H9 (cell line): ENCODE results near the gene SPEN. TPM values are rescaled to one million over a fixed set of nuclear protein-coding genes. Genes with fewer than 3 reads are reported as not detected.

Experiments used
- DNase-seq: peaks from one replicate; pipeline ENCODE4 v3.0.0-alpha.2; 2017
- H2AFZ ChIP-seq: one replicate; pipeline ENCODE4 v1.6.1; 2013; ENCODE audit warnings: mild to moderate bottlenecking, low read length, control low read depth, moderate library complexity
- H2AK5ac ChIP-seq: 2 replicates; pipeline ENCODE4 v1.6.1; 2013; ENCODE audit warnings: low read length, control low read depth, mixed read lengths; ENCODE audit not compliant: insufficient read length
- H2BK120ac ChIP-seq: one replicate; pipeline ENCODE4 v1.6.1; 2013; ENCODE audit warnings: low read depth, mild to moderate bottlenecking, low read length, control low read depth, inconsistent platforms; ENCODE audit not compliant: poor library complexity, severe bottlenecking
- H2BK12ac ChIP-seq: 2 replicates; pipeline ENCODE4 v1.6.1; 2013; ENCODE audit warnings: low read length, control low read depth, mixed read lengths, low read depth; ENCODE audit not compliant: insufficient read length
- H2BK15ac ChIP-seq: 2 replicates; pipeline ENCODE4 v1.6.1; 2013; ENCODE audit warnings: low read depth, low read length, control low read depth
- H2BK20ac ChIP-seq: one replicate; pipeline ENCODE4 v1.6.1; 2013; ENCODE audit warnings: low read depth, mild to moderate bottlenecking, low read length, control low read depth, inconsistent platforms; ENCODE audit not compliant: poor library complexity, severe bottlenecking
- H2BK5ac ChIP-seq: 2 replicates; pipeline ENCODE4 v1.6.1; 2013; ENCODE audit warnings: low read length, control low read depth, mixed read lengths; ENCODE audit not compliant: insufficient read length
- H3K14ac ChIP-seq: 2 replicates; pipeline ENCODE4 v1.6.1; 2013; ENCODE audit warnings: low read length, control low read depth; ENCODE audit not compliant: insufficient read depth
- H3K18ac ChIP-seq: 2 replicates; pipeline ENCODE4 v1.6.1; 2013; ENCODE audit warnings: low read depth, mild to moderate bottlenecking, mixed read lengths, low read length, control low read depth; ENCODE audit not compliant: insufficient read length
- H3K23ac ChIP-seq: 2 replicates; pipeline ENCODE4 v1.6.1; 2013; ENCODE audit warnings: low read length, control low read depth, mixed read lengths, low read depth; ENCODE audit not compliant: insufficient read length
- H3K23me2 ChIP-seq: 2 replicates; pipeline ENCODE4 v1.6.1; 2013; ENCODE audit warnings: low read depth, mild to moderate bottlenecking, mixed read lengths, low read length, control low read depth; ENCODE audit not compliant: insufficient read length, poor library complexity, severe bottlenecking
- H3K27ac ChIP-seq: 2 replicates; pipeline ENCODE4 v1.5.1; 2013; ENCODE audit warnings: low read length, control low read depth, mixed read lengths, low read depth; ENCODE audit not compliant: insufficient read length
- H3K27me3 ChIP-seq: 2 replicates; pipeline ENCODE4 v1.6.1; 2013; ENCODE audit warnings: low read length, control low read depth, inconsistent platforms; ENCODE audit not compliant: insufficient read depth
- H3K4ac ChIP-seq: 2 replicates; pipeline ENCODE4 v1.6.1; 2013; ENCODE audit warnings: low read depth, mild to moderate bottlenecking, control low read depth, inconsistent platforms, low read length, moderate library complexity
- H3K4me1 ChIP-seq: 2 replicates; pipeline ENCODE4 v1.6.1; 2013; ENCODE audit warnings: low read length, control low read depth, inconsistent platforms; ENCODE audit not compliant: insufficient read depth
- H3K4me2 ChIP-seq: 2 replicates; pipeline ENCODE4 v1.6.1; 2013; ENCODE audit warnings: low read length, control low read depth, mixed read lengths; ENCODE audit not compliant: insufficient read length, insufficient read depth
- H3K56ac ChIP-seq: 2 replicates; pipeline ENCODE4 v1.6.1; 2013; ENCODE audit warnings: low read depth, mild to moderate bottlenecking, mixed read lengths, low read length, control low read depth; ENCODE audit not compliant: insufficient read length
- H3K79me1 ChIP-seq: 2 replicates; pipeline ENCODE4 v1.6.1; 2013; ENCODE audit warnings: low read depth, mild to moderate bottlenecking, moderate library complexity, low read length, control low read depth, inconsistent platforms; ENCODE audit not compliant: insufficient read depth, poor library complexity, severe bottlenecking
- H3K79me2 ChIP-seq: 2 replicates; pipeline ENCODE4 v1.6.1; 2013; ENCODE audit warnings: low read length, control low read depth, inconsistent platforms; ENCODE audit not compliant: insufficient read depth
- H3K9ac ChIP-seq: 2 replicates; pipeline ENCODE4 v1.6.1; 2013; ENCODE audit warnings: low read length, control low read depth, mixed read lengths; ENCODE audit not compliant: insufficient read length; ENCODE audit errors: extremely low read depth
- H3K9me3 ChIP-seq: one replicate; pipeline ENCODE4 v1.6.1; 2013; ENCODE audit warnings: low read depth, low read length, inconsistent platforms; ENCODE audit not compliant: control insufficient read depth
- H3T11ph ChIP-seq: one replicate; pipeline ENCODE4 v1.6.1; 2013; ENCODE audit warnings: mild to moderate bottlenecking, low read length, control low read depth, inconsistent platforms
- H4K20me1 ChIP-seq: one replicate; pipeline ENCODE4 v1.6.1; 2013; ENCODE audit not compliant: control insufficient read depth, insufficient read length, insufficient read depth
- H4K5ac ChIP-seq: 2 replicates; pipeline ENCODE4 v1.6.1; 2013; ENCODE audit warnings: low read depth, mild to moderate bottlenecking, mixed read lengths, low read length, control low read depth; ENCODE audit not compliant: insufficient read length
- H4K8ac ChIP-seq: replicated peaks from 2 replicates; pipeline ENCODE4 v1.6.1; 2013; ENCODE audit warnings: low read length, control low read depth, mixed read lengths, low read depth; ENCODE audit not compliant: insufficient read length
- H4K91ac ChIP-seq: 2 replicates; pipeline ENCODE4 v1.6.1; 2013; ENCODE audit warnings: low read depth, mild to moderate bottlenecking, moderate library complexity, mixed read lengths, low read length, control low read depth; ENCODE audit not compliant: insufficient read length
- H3K27ac Mint-ChIP-seq, 3 experiments: 2 replicates in 2 of 3; 3 replicates in 1 of 3; pipeline ENCODE4 v1.8.0; 2020 to 2021; ENCODE audit warnings: mixed read lengths in 3 of 3, mild to moderate bottlenecking in 1 of 3, moderate library complexity in 1 of 3
- H3K27me3 Mint-ChIP-seq: 2 replicates; pipeline ENCODE4 v1.8.0; 2021; ENCODE audit warnings: low read depth, mild to moderate bottlenecking, moderate library complexity, mixed read lengths
- H3K36me3 Mint-ChIP-seq, 3 experiments: 2 replicates in 2 of 3; 3 replicates in 1 of 3; pipeline ENCODE4 v1.8.0; 2020 to 2021; ENCODE audit warnings: low read depth in 3 of 3, mixed read lengths in 3 of 3; ENCODE audit not compliant: insufficient read depth in 1 of 3
- H3K4me1 Mint-ChIP-seq, 2 experiments: 2 replicates each; pipeline ENCODE4 v1.8.0; 2020; ENCODE audit warnings: mixed read lengths in 2 of 2
- H3K4me3 Mint-ChIP-seq, 2 experiments: 2 replicates in 1 of 2; 3 replicates in 1 of 2; pipeline ENCODE4 v1.8.0; 2020 to 2021; ENCODE audit warnings: mild to moderate bottlenecking in 2 of 2, mixed read lengths in 2 of 2, moderate library complexity in 1 of 2
- H3K9me3 Mint-ChIP-seq, 2 experiments: 2 replicates in 1 of 2; 3 replicates in 1 of 2; pipeline ENCODE4 v1.8.0; 2020; ENCODE audit warnings: mild to moderate bottlenecking in 2 of 2, mixed read lengths in 2 of 2, moderate library complexity in 1 of 2
- CTCF ChIP-seq: fragments of 200-600 bp; sonication (generic); conservative IDR thresholded peaks from 3 replicates; pipeline ENCODE4 v1.8.0; 2021; ENCODE audit warnings: antibody characterized with exemption, mild to moderate bottlenecking
- WGBS: extraction: QIAGEN DNeasy Blood & Tissue Kit; methylation state at CpG from one replicate; pipeline ENCODE4 v1.1.7; 2013; ENCODE audit warnings: missing lambda C conversion rate, low lambda C conversion rate, mixed read lengths; ENCODE audit not compliant: insufficient read length; ENCODE audit errors: extremely low coverage; 5-methylcytosine and 5-hydroxymethylcytosine counted together
- total RNA-seq: library from RNA; stranded (reverse); gene quantifications from 2 replicates; pipeline ENCODE4 v1.2.1, GENCODE V29; 2021

Gene SPEN
- total RNA-seq, 1 experiment from 2014 or later: 59.6 TPM

GRCh38 chr1:15974855-15975254, 127.3 kb downstream of the SPEN start:
- no peaks in the 10 kb centered on the region for H3K9me3 ChIP-seq
- no peak overlapping the region for H3K27ac ChIP-seq
- H3K4me1 ChIP-seq: no peaks in the 10 kb centered on the region
- H2BK120ac ChIP-seq: no peak overlapping the region
- no peak overlapping the region for H2BK20ac ChIP-seq
- no peak overlapping the region for H4K91ac ChIP-seq
- H3K4ac ChIP-seq: no peak overlapping the region
- H2BK15ac ChIP-seq: no peak overlapping the region
- H4K5ac ChIP-seq: no peak overlapping the region
- Mint-ChIP-seq H3K27me3 (peaks cover 3% of the 10 kb centered on the region; the same call in 1 of the 2 replicates), H3K4me3 (peak overlapping the region; percentile 86 to 93), H3K27ac (peak overlapping the region in 1 of 3 experiments; percentile 40; a peak in 1 of 7 replicates), H3K9me3 (peaks cover 0 to 4% of the 10 kb centered on the region in 2 experiments; a peak in 3 of 5 replicates), H3K36me3 (peaks cover 14 to 25% (median 16%) of the 10 kb centered on the region in 3 experiments), H3K4me1 (peaks cover 11 to 14% of the 10 kb centered on the region in 2 experiments)
- no peak overlapping the region for H2AFZ ChIP-seq
- no peak for DNase-seq
- no peaks in the 10 kb centered on the region for H3K79me2 ChIP-seq
- no peak overlapping the region for H2BK12ac ChIP-seq
- no peaks in the 10 kb centered on the region for H4K20me1 ChIP-seq
- no peak overlapping the region for H4K8ac ChIP-seq
- H3K9ac ChIP-seq: no peak overlapping the region
- H2AK5ac ChIP-seq: no peak overlapping the region
- H3K18ac ChIP-seq: no peak overlapping the region
- no CpG with 5 or more reads among the region's 9 CpGs for WGBS
- H3K79me1 ChIP-seq: no peaks in the 10 kb centered on the region
- no peak overlapping the region for H3T11ph ChIP-seq
- H3K56ac ChIP-seq: no peak overlapping the region
- no peaks in the 10 kb centered on the region for H3K23me2 ChIP-seq
- H3K4me2 ChIP-seq: peak overlapping the region; percentile 58
- H2BK5ac ChIP-seq: no peak overlapping the region
- TF ChIP-seq CTCF: no peak
- no peak overlapping the region for H3K23ac ChIP-seq
- no peaks in the 10 kb centered on the region for H3K27me3 ChIP-seq
- no peak overlapping the region for H3K14ac ChIP-seq
